Right lobe of liver (tissue), 6 donors: ENCODE results near the gene NSUN5. TPM values are rescaled to one million over a fixed set of nuclear protein-coding genes. Genes with fewer than 3 reads are reported as not detected.
A peak's percentile ranks its signal among the peaks of the same experiment; 100 is the strongest.
"Not testable (repeated sequence)": the region's sequence is repeated elsewhere in the genome, so short reads cannot be mapped to it uniquely, and the experiment has no call there.

ENCODE experiments used
- ATAC-seq, 4 donors: fragments of 200-7000 bp; cut with Tn5 transposase; one replicate each; pipeline ENCODE4 v1.9.1; 2020; ENCODE audit warnings: mild to moderate bottlenecking in 4 of 4, moderate library complexity in 4 of 4
- DNase-seq, 3 donors: peaks; one replicate each; pipeline ENCODE4 v3.0.0-alpha.2; 2020
- H3K27ac ChIP-seq, 3 donors: fragments of 200-600 bp; one replicate each; pipeline ENCODE4 v1.8.0; 2022
- H3K27me3 ChIP-seq, 2 donors: fragments of 200-600 bp; one replicate each; pipeline ENCODE4 v1.8.0; 2022
- H3K36me3 ChIP-seq, 4 donors: fragments of 200-600 bp; sonication (generic) in 1 of 4; one replicate each; pipeline versions ENCODE4 v1.5.1 to v1.8.0; 2017 to 2022; ENCODE audit warnings: control low read depth in 1 of 4
- H3K4me1 ChIP-seq, 4 donors: fragments of 200-600 bp; sonication (generic) in 1 of 4; one replicate each; pipeline versions ENCODE4 v1.5.1 to v1.8.0; 2017 to 2022; ENCODE audit warnings: control low read depth in 1 of 4
- H3K4me3 ChIP-seq, 3 donors: fragments of 200-600 bp; one replicate each; pipeline ENCODE4 v1.8.0; 2022
- H3K9me3 ChIP-seq, 4 donors: fragments of 200-600 bp; sonication (generic) in 1 of 4; one replicate each; pipeline versions ENCODE4 v1.5.1 to v1.8.0; 2017 to 2022; ENCODE audit warnings: control low read depth in 1 of 4
- POLR2A ChIP-seq: fragments of 450-650 bp; IDR thresholded peaks from one replicate; pipeline ENCODE4 v1.6.1; 2017; ENCODE audit warnings: antibody characterized with exemption, mild to moderate bottlenecking
- WGBS: methylation state at CpG from one replicate; pipeline ENCODE4 v1.1.6; 2018; ENCODE audit warnings: low coverage, low lambda C conversion rate; ENCODE audit not compliant: insufficient coverage; ENCODE audit errors: missing lambda C conversion rate; 5-methylcytosine and 5-hydroxymethylcytosine counted together
- intact Hi-C, 2 donors: fragments of 100-400 bp; cut with DNase I; formaldehyde crosslinking; loops; one replicate each; pipeline versions ENCODE4 v1.11.2 to v1.14.1; 2022
- total RNA-seq, 6 experiments: library from RNA; depleted of rRNA in 2 of 6; stranded (reverse); fragments of >200 nt in 2 of 6; fragmentation: NEBNext Ultra II Directional in 3 of 6; extraction: Animal tissue kit (Norgen Biotek cat#: 25700) in 3 of 6; gene quantifications; one replicate each; pipeline versions ENCODE4 v1.1.0 to v1.2.4, GENCODE V29; 2016 to 2023
- TF ChIP-seq, protein P1 (sequence below), 4 donors: fragments of 200-600 bp in 3 of 4; fragments of 450-650 bp in 1 of 4; IDR thresholded peaks; one replicate each; pipeline versions ENCODE4 v1.5.1 to v1.8.0; 2016 to 2022; ENCODE audit warnings: antibody characterized with exemption in 4 of 4, mild to moderate bottlenecking in 2 of 4
- donor health status: DM: no; HTN: yes; CAD: no.
- donor health status: DM: no; HTN: no; CAD: no.
- donor health status: DM: no; HTN: no; CAD: no.
- donor health status: DM: no; HTN: yes; CAD: no.
- donor health status: DM: no; HTN: yes; CAD: no.

Gene NSUN5
- total RNA-seq, 6 experiments from 2014 or later, result 7.5 to 16.8 (median 9.2) TPM

GRCh38 chr7:73314271-73314670, 5.6 kb upstream of the NSUN5 start:
- ATAC-seq, result no peak
- no peak for DNase-seq
- no peak overlapping the region for H3K4me3 ChIP-seq
- peaks cover 0 to under 1% (median 0%) of the 10 kb centered on the region in 4 donors for H3K4me1 ChIP-seq
- 80% methylated on average over 3 of the region's 5 CpGs for WGBS
- H3K36me3 ChIP-seq, result no peaks in the 10 kb centered on the region
- no peaks in the 10 kb centered on the region for H3K27me3 ChIP-seq
- TF ChIP-seq, protein P1, sequence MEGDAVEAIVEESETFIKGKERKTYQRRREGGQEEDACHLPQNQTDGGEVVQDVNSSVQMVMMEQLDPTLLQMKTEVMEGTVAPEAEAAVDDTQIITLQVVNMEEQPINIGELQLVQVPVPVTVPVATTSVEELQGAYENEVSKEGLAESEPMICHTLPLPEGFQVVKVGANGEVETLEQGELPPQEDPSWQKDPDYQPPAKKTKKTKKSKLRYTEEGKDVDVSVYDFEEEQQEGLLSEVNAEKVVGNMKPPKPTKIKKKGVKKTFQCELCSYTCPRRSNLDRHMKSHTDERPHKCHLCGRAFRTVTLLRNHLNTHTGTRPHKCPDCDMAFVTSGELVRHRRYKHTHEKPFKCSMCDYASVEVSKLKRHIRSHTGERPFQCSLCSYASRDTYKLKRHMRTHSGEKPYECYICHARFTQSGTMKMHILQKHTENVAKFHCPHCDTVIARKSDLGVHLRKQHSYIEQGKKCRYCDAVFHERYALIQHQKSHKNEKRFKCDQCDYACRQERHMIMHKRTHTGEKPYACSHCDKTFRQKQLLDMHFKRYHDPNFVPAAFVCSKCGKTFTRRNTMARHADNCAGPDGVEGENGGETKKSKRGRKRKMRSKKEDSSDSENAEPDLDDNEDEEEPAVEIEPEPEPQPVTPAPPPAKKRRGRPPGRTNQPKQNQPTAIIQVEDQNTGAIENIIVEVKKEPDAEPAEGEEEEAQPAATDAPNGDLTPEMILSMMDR (IDR thresholded peaks at IDR 0.05), result no peak
- no peak for TF ChIP-seq POLR2A
- H3K9me3 ChIP-seq, result no peaks in the 10 kb centered on the region
- H3K27ac ChIP-seq, result no peak overlapping the region
- intact Hi-C loops, result no loop called here

- TF ChIP-seq, protein P1 (IDR thresholded peaks at IDR 0.05), result no peak
- TF ChIP-seq POLR2A, result no peak
- H3K36me3 ChIP-seq, result no peaks in the 10 kb centered on the region
- no peaks in the 10 kb centered on the region for H3K27me3 ChIP-seq
- H3K4me3 ChIP-seq, result no peak overlapping the region
- ATAC-seq (no peak), DNase-seq (no peak)
- peaks cover 0 to 5% (median 0%) of the 10 kb centered on the region in 4 donors for H3K4me1 ChIP-seq
- intact Hi-C loops, result no loop called here
- 100% methylated on average over 1 of the region's 4 CpGs for WGBS
- H3K9me3 ChIP-seq, result no peaks in the 10 kb centered on the region
- no peak overlapping the region for H3K27ac ChIP-seq
Observed at GRCh38 chr7:73313521-73313906, 4.9 kb upstream of the NSUN5 start.

DNA sequence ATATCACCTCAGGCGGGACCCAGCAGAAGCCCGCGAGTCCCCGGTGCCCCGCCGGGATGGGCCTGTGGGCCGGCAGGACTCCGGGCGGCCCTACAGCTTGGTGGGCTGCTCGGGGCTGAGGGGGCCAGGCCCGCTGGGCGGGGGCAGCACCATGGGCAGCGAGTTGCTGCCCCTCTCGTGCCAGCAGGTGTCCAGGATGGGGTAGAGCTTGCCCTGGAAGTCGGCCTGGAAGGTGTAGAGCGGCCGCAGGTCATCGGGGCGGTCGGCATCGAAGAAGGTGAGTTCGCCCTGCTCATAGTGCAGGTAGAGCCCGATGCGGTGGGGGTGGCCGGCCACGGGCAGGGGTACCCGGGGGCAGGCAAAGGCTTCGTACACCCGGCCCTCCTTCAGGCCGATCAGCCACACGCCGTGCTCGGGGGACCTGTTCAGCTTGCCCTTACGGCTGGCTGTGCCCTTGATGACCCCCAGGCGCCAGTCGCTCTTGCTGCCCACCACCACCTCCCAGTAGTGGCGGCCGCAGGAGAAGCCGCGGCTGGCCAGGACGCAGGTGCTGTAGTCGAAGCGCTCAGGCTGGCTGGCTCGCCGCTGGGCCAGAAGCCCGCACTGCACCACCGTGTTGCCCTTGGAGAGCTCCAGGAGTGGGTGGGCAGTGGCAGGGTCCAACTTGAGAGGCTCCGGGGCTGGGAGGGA, 4.3 kb upstream of the NSUN5 start:
- Histone ChIP-seq H3K4me3 (no peak overlapping the region), H3K4me1 (peaks cover 0 to 5% (median 0%) of the 10 kb centered on the region in 4 donors), H3K27ac (no peak overlapping the region), H3K27me3 (no peaks in the 10 kb centered on the region), H3K9me3 (no peaks in the 10 kb centered on the region), H3K36me3 (no peaks in the 10 kb centered on the region)
- 83% methylated on average over 7 of the region's 48 CpGs for WGBS
- intact Hi-C loops, result no loop called here
- DNase-seq, result no peak
- no peak for TF ChIP-seq POLR2A
- TF ChIP-seq, protein P1 (IDR thresholded peaks at IDR 0.05), result no peak
- ATAC-seq, result no peak

DNA sequence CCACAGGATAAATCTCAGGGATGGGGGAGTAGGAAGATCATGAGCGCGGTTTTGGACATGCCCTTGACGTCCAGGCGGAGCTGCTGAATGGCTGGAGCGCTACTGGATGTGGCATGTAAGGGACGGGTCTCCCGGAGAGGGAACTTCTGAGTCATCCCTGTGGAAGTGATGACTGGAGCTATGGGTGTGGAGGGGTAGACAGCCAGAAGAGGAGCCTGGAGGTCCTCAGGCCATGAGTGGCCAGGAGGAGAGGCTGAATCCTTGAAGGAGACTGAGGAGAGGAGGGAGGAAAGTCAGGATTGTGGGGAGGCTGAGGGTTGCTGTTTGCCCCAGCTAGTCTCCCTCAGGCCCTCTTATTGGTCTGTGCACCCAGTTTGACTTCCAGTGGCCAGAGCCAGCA, 2.8 kb upstream of the NSUN5 start:
- DNase-seq, H3K4me3 ChIP-seq, H3K27me3 ChIP-seq, H3K36me3 ChIP-seq, H3K4me1 ChIP-seq, H3K9me3 ChIP-seq, H3K27ac ChIP-seq, ATAC-seq, intact Hi-C loops: not testable (repeated sequence)
- WGBS, result 100% methylated on average over 7 of the region's 7 CpGs

- no peak for DNase-seq
- 16% methylated on average over 22 of the region's 43 CpGs for WGBS
Observed at GRCh38 chr7:73308074-73308664, 457 bp downstream of the NSUN5 start.

More at GRCh38 chr7:73308074-73308664, 457 bp downstream of the NSUN5 start:
- no peaks in the 10 kb centered on the region for H3K9me3 ChIP-seq
- H3K4me1 ChIP-seq, result peaks cover 0 to 5% (median 0%) of the 10 kb centered on the region in 4 donors
- intact Hi-C loops, result no loop called here
- no peaks in the 10 kb centered on the region for H3K27me3 ChIP-seq
- peak overlapping the region; percentile 72 to 86 (median 84) for H3K4me3 ChIP-seq
- H3K36me3 ChIP-seq, result peaks cover 0 to 5% (median 0%) of the 10 kb centered on the region in 4 donors
- no peak for TF ChIP-seq POLR2A
- TF ChIP-seq, protein P1 (IDR thresholded peaks at IDR 0.05), result no peak
- peak overlapping the region in 1 of 3 donors; percentile 6 for H3K27ac ChIP-seq
- peak; percentile 32 to 52 (median 43) for ATAC-seq
